Omental fat pad (tissue), 4 donors: ENCODE measurements around the gene DAPK1. TPM values are rescaled to one million over a fixed set of nuclear protein-coding genes. Genes with fewer than 3 reads are reported as not detected.

Experiments used
- ATAC-seq: fragments of 150-250 bp; one replicate; pipeline ENCODE4 v1.9.1; 2016; ENCODE audit warnings: mild to moderate bottlenecking, moderate library complexity; ENCODE audit not compliant: low FRiP score
- DNase-seq: peaks from one replicate; pipeline ENCODE4 v3.0.0-alpha.2; 2019; ENCODE audit warnings: low spot score
- CTCF ChIP-seq, 3 donors: fragments of 450-650 bp; IDR thresholded peaks; one replicate each; pipeline ENCODE4 v1.5.1; 2016 to 2017; ENCODE audit warnings: antibody characterized with exemption in 3 of 3, mild to moderate bottlenecking in 3 of 3, moderate library complexity in 2 of 3
- total RNA-seq, 4 donors: library from RNA; depleted of rRNA; stranded (reverse); fragments of >200 nt; gene quantifications; one replicate each; pipeline ENCODE4 v1.1.0, GENCODE V29; 2016

DAPK1 gene
- total RNA-seq, 4 donors from 2014 or later: 56.1 to 214 (median 88.1) TPM

GRCh38 chr9:87570000-87570908, 72.6 kb downstream of the DAPK1 start:
- TF ChIP-seq CTCF (IDR thresholded peaks at IDR 0.05): no peak
- ATAC-seq: no peak
- DNase-seq: no peak

- no peak for ATAC-seq
- DNase-seq: no peak
- no peak for TF ChIP-seq CTCF (IDR thresholded peaks at IDR 0.05)
These were observed 75.1 kb downstream of the DAPK1 start for GRCh38 chr9:87572719-87573118.

- TF ChIP-seq CTCF (IDR thresholded peaks at IDR 0.05): no peak
- DNase-seq: no peak
- ATAC-seq: no peak
These were observed 76.2 kb downstream of the DAPK1 start for GRCh38 chr9:87573841-87574342.

GRCh38 chr9:87577746-87578145, 80.1 kb downstream of the DAPK1 start:
- ATAC-seq: no peak
- no peak for TF ChIP-seq CTCF (IDR thresholded peaks at IDR 0.05)
- DNase-seq: no peak

GRCh38 chr9:87578625-87579024, 81.0 kb downstream of the DAPK1 start:
- no peak for ATAC-seq
- TF ChIP-seq CTCF (IDR thresholded peaks at IDR 0.05): no peak
- no peak for DNase-seq

- no peak for TF ChIP-seq CTCF (IDR thresholded peaks at IDR 0.05)
- ATAC-seq (no peak), DNase-seq (no peak)
These were observed 82.3 kb downstream of the DAPK1 start for GRCh38 chr9:87579781-87580541.
